Activated gamma-delta T cell treated with Interleukin-2 at 50 U/mL for 16 hours (primary cell): ENCODE data around the gene SERHL2.
"Not testable (repeated sequence)": the region's sequence is repeated elsewhere in the genome, so short reads cannot be mapped to it uniquely, and the experiment has no call there.

Experiments used
- DNase-seq: peaks from one replicate; pipeline ENCODE4 v3.0.0-alpha.2; 2020

The SERHL2 gene

GRCh38 chr22:42536166-42536565 is 17.6 kb upstream of the SERHL2 start:
- no peak for DNase-seq

GRCh38 chr22:42536634-42537033 is 17.1 kb upstream of the SERHL2 start:
- DNase-seq: not testable (repeated sequence)

GRCh38 chr22:42537199-42537831 is 16.4 kb upstream of the SERHL2 start:
- not testable (repeated sequence) for DNase-seq

- not testable (repeated sequence) for DNase-seq
Observed at GRCh38 chr22:42539236-42539771, 14.5 kb upstream of the SERHL2 start.

- DNase-seq: no peak
Observed at GRCh38 chr22:42544686-42545085, 9.1 kb upstream of the SERHL2 start.

- DNase-seq: no peak
Observed at GRCh38 chr22:42547562-42547961, 6.2 kb upstream of the SERHL2 start.

- not testable (repeated sequence) for DNase-seq
Observed at GRCh38 chr22:42548126-42548525, 5.6 kb upstream of the SERHL2 start.

GRCh38 chr22:42548597-42549330 is 5.0 kb upstream of the SERHL2 start:
- DNase-seq: no peak

GRCh38 chr22:42549331-42550060 is 4.3 kb upstream of the SERHL2 start:
- DNase-seq: no peak

- DNase-seq: not testable (repeated sequence)
Observed at GRCh38 chr22:42552294-42552647, 1.5 kb upstream of the SERHL2 start.

- DNase-seq: no peak
Observed at GRCh38 chr22:42560381-42560780, 6.6 kb downstream of the SERHL2 start.

GRCh38 chr22:42560781-42561180 is 7.0 kb downstream of the SERHL2 start:
- DNase-seq: no peak

GRCh38 chr22:42561856-42562255 is 8.1 kb downstream of the SERHL2 start:
- DNase-seq: no peak

GRCh38 chr22:42562279-42562678 is 8.5 kb downstream of the SERHL2 start:
- DNase-seq: no peak

- DNase-seq: no peak
Observed at GRCh38 chr22:42562684-42563083, 8.9 kb downstream of the SERHL2 start.

- not testable (repeated sequence) for DNase-seq
Observed at GRCh38 chr22:42563943-42564342, 10.2 kb downstream of the SERHL2 start.

GRCh38 chr22:42564699-42565098 is 10.9 kb downstream of the SERHL2 start:
- no peak for DNase-seq

GRCh38 chr22:42565956-42566355 is 12.2 kb downstream of the SERHL2 start:
- DNase-seq: no peak

GRCh38 chr22:42567950-42568349 is 14.2 kb downstream of the SERHL2 start:
- not testable (repeated sequence) for DNase-seq

- not testable (repeated sequence) for DNase-seq
Observed at GRCh38 chr22:42570580-42570979, 16.8 kb downstream of the SERHL2 start.

- not testable (repeated sequence) for DNase-seq
Observed at GRCh38 chr22:42571068-42571467, 17.3 kb downstream of the SERHL2 start.

- not testable (repeated sequence) for DNase-seq
Observed at GRCh38 chr22:42574046-42574445, 20.3 kb downstream of the SERHL2 start.

GRCh38 chr22:42574468-42574867 is 20.7 kb downstream of the SERHL2 start:
- not testable (repeated sequence) for DNase-seq
